MCF 10A (cell line): ENCODE data around the gene CIT. TPM values are rescaled to one million over a fixed set of nuclear protein-coding genes. Genes with fewer than 3 reads are reported as not detected.

ENCODE experiments used
- BruUV-seq: library from RNA; stranded (reverse); fragments of 400-500 nt; replicated peaks from 2 replicates; lab custom pipeline; 2021; lab: Mats Ljungman, UMichigan
- CTCF ChIA-PET: fragments of 300-600 bp; sonication (Branson Sonifier 250); formaldehyde crosslinking; extraction: SDS; loops from one replicate; lab custom pipeline; 2021; ENCODE audit warnings: antibody characterized with exemption, inconsistent platforms; lab: Yijun Ruan, JAX
- POLR2A ChIA-PET: fragments of 300-600, 350-650 bp; sonication (Branson Sonifier 250); formaldehyde crosslinking; extraction: SDS; loops from one replicate; lab custom pipeline; 2020; ENCODE audit warnings: antibody characterized with exemption, inconsistent platforms; lab: Yijun Ruan, JAX
- DNase-seq: peaks from one replicate; pipeline ENCODE4 v3.0.0-alpha.2; 2018; ENCODE audit not compliant: unreplicated experiment
- H3K27ac Mint-ChIP-seq: one replicate; pipeline ENCODE4 v1.8.0; 2022; ENCODE audit warnings: mild to moderate bottlenecking, low read depth, mixed read lengths; ENCODE audit not compliant: unreplicated experiment
- H3K27me3 Mint-ChIP-seq: one replicate; pipeline ENCODE4 v1.8.0; 2022; ENCODE audit warnings: mixed read lengths; ENCODE audit not compliant: insufficient read depth, unreplicated experiment
- H3K36me3 Mint-ChIP-seq: one replicate; pipeline ENCODE4 v1.8.0; 2022; ENCODE audit warnings: mild to moderate bottlenecking, moderate library complexity, mixed read lengths; ENCODE audit not compliant: insufficient read depth, unreplicated experiment
- H3K4me1 Mint-ChIP-seq: one replicate; pipeline ENCODE4 v1.8.0; 2022; ENCODE audit warnings: mixed read lengths; ENCODE audit not compliant: insufficient read depth, unreplicated experiment
- H3K4me3 Mint-ChIP-seq: one replicate; pipeline ENCODE4 v1.8.0; 2022; ENCODE audit warnings: mild to moderate bottlenecking, moderate library complexity, mixed read lengths; ENCODE audit not compliant: unreplicated experiment
- H3K9me3 Mint-ChIP-seq: one replicate; pipeline ENCODE4 v1.8.0; 2022; ENCODE audit warnings: mixed read lengths; ENCODE audit not compliant: unreplicated experiment
- CTCF ChIP-seq: fragments of 200-600 bp; IDR thresholded peaks from one replicate; pipeline ENCODE4 v1.8.0; 2022; ENCODE audit warnings: antibody characterized with exemption, mild to moderate bottlenecking; ENCODE audit not compliant: unreplicated experiment
- intact Hi-C: fragments of 100-400 bp; cut with micrococcal nuclease; formaldehyde crosslinking; loops from 2 replicates; pipeline ENCODE4 v1.14.1; 2022
- total RNA-seq: library from RNA; stranded (reverse); gene quantifications from 2 replicates; pipeline ENCODE4 v1.2.3, GENCODE V29; 2022

CIT gene
- total RNA-seq, 1 experiment from 2014 or later, result 25.0 TPM

GRCh38 chr12:119808441-119808840 lies 68.7 kb downstream of the CIT start:
- intact Hi-C loops, result no loop called here
- H3K27ac Mint-ChIP-seq, result peak overlapping the region; percentile 72
- H3K4me3 Mint-ChIP-seq, result peak overlapping the region; percentile 46
- no peak for TF ChIP-seq CTCF
- peaks cover 19% of the 10 kb centered on the region for H3K4me1 Mint-ChIP-seq
- POLR2A ChIA-PET, result interaction anchor here (0.6 to 0.9 kb wide), 3 partner anchors 92 to 203 kb away, joined by 3 to 4 read pairs (median 3); no protein-coding TSS in a partner anchor
- peaks cover 6% of the 10 kb centered on the region for H3K36me3 Mint-ChIP-seq
- H3K9me3 Mint-ChIP-seq, result no peaks in the 10 kb centered on the region
- peak; percentile 16 for DNase-seq
- no TSS peak for BruUV-seq
- CTCF ChIA-PET, result interaction anchor here (0.5 to 2.2 kb wide), 3 partner anchors 8 to 56 kb away, joined by 3 to 6 read pairs (median 4); no protein-coding TSS in a partner anchor
- no peaks in the 10 kb centered on the region for H3K27me3 Mint-ChIP-seq

- POLR2A ChIA-PET, result interaction anchor here (0.9 kb wide), 1 partner anchor 91 kb away, joined by 4 read pairs; no protein-coding TSS in a partner anchor
These were observed 69.7 kb downstream of the CIT start for GRCh38 chr12:119807380-119807779.

GRCh38 chr12:119804011-119804641 lies 73.0 kb downstream of the CIT start:
- ChIA-PET POLR2A (interaction anchor here (1.0 to 1.8 kb wide), 2 partner anchors 12 to 24 kb away, joined by 3 to 5 read pairs; no protein-coding TSS in a partner anchor), CTCF (interaction anchor here (0.6 to 1.6 kb wide), 5 partner anchors 11 to 108 kb away, joined by 3 read pairs; no protein-coding TSS in a partner anchor)
- Mint-ChIP-seq H3K36me3 (peaks cover 6% of the 10 kb centered on the region), H3K4me3 (no peak overlapping the region), H3K27ac (peak overlapping the region; percentile 50), H3K9me3 (no peaks in the 10 kb centered on the region), H3K4me1 (peaks cover 13% of the 10 kb centered on the region), H3K27me3 (no peaks in the 10 kb centered on the region)
- intact Hi-C loops, result no loop called here
- peak; percentile 27 for TF ChIP-seq CTCF
- DNase-seq, result peak; percentile 76
- BruUV-seq, result no TSS peak

More at GRCh38 chr12:119807380-119807779, 69.7 kb downstream of the CIT start:
- DNase-seq, result no peak
- Mint-ChIP-seq H3K9me3 (no peaks in the 10 kb centered on the region), H3K27ac (no peak overlapping the region), H3K27me3 (no peaks in the 10 kb centered on the region), H3K4me1 (peaks cover 19% of the 10 kb centered on the region), H3K36me3 (peaks cover 6% of the 10 kb centered on the region), H3K4me3 (no peak overlapping the region)
- CTCF ChIA-PET, result no interaction called here
- BruUV-seq, result no TSS peak
- intact Hi-C loops, result no loop called here
- TF ChIP-seq CTCF, result no peak

GRCh38 chr12:119803381-119803791 lies 73.7 kb downstream of the CIT start:
- no peak for DNase-seq
- peaks cover 6% of the 10 kb centered on the region for H3K36me3 Mint-ChIP-seq
- intact Hi-C loops, result no loop called here
- H3K9me3 Mint-ChIP-seq, result no peaks in the 10 kb centered on the region
- peaks cover 6% of the 10 kb centered on the region for H3K4me1 Mint-ChIP-seq
- no TSS peak for BruUV-seq
- ChIA-PET CTCF (interaction anchor here (0.7 to 1.6 kb wide), 2 partner anchors 23 to 108 kb away, joined by 3 read pairs; no protein-coding TSS in a partner anchor), POLR2A (no interaction called here)
- H3K27me3 Mint-ChIP-seq, result no peaks in the 10 kb centered on the region
- no peak overlapping the region for H3K27ac Mint-ChIP-seq
- no peak overlapping the region for H3K4me3 Mint-ChIP-seq
- TF ChIP-seq CTCF, result no peak
